Cardiac muscle cell (in vitro differentiated cells and primary cell): ENCODE results near the gene SMARCC2. TPM values are rescaled to one million over a fixed set of nuclear protein-coding genes. Genes with fewer than 3 reads are reported as not detected.
"Not testable (repeated sequence)": the region's sequence is repeated elsewhere in the genome, so short reads cannot be mapped to it uniquely, and the experiment has no call there.

Experiments
- DNase-seq, 2 donors: peaks; one replicate each; pipeline versions ENCODE4 v3.0.0 to v3.0.0-alpha.2; 2010 to 2017; ENCODE audit warnings: low read depth in 1 of 2, low spot score in 1 of 2
- H3K27ac ChIP-seq: fragments of 200-600 bp; sonication (generic); 2 replicates; pipeline ENCODE4 v1.5.1; 2016
- H3K27me3 ChIP-seq: fragments of 200-600 bp; sonication (generic); 2 replicates; pipeline ENCODE4 v1.6.0; 2016; ENCODE audit warnings: control low read depth
- H3K36me3 ChIP-seq: fragments of 200-600 bp; sonication (generic); 2 replicates; pipeline ENCODE4 v1.5.1; 2016; ENCODE audit warnings: control low read depth
- H3K4me1 ChIP-seq: fragments of 200-600 bp; sonication (generic); 2 replicates; pipeline ENCODE4 v1.8.1; 2017; ENCODE audit warnings: low read depth, mild to moderate bottlenecking, mixed run types
- H3K4me3 ChIP-seq: fragments of 200-600 bp; sonication (generic); 2 replicates; pipeline ENCODE4 v1.5.1; 2016; ENCODE audit warnings: mild to moderate bottlenecking
- H3K9me3 ChIP-seq: fragments of 200-600 bp; sonication (generic); 2 replicates; pipeline ENCODE4 v1.5.1; 2017; ENCODE audit warnings: low read depth, mild to moderate bottlenecking, control low read depth
- CTCF ChIP-seq: IDR thresholded peaks from 2 replicates; pipeline ENCODE4 v1.5.1; 2012; ENCODE audit warnings: low read depth, mild to moderate bottlenecking, low read length
- polyA plus RNA-seq: library from polyadenylated mRNA; unstranded; fragments of >200 nt; fragmentation: Nextera tagmentation; extraction: Ambion mirVana; gene quantifications from 2 replicates; pipeline ENCODE4 v1.2.1, GENCODE V29; 2016
- total RNA-seq: library from RNA; depleted of rRNA; stranded (reverse); fragments of >200 nt; gene quantifications from 2 replicates; pipeline ENCODE4 v1.2.3, GENCODE V29; 2016

The SMARCC2 gene
- total and polyA plus RNA-seq, 2 experiments from 2014 or later: 79.6 to 94.2 TPM

- H3K9me3 ChIP-seq: no peaks in the 10 kb centered on the region
Observed at GRCh38 chr12:56198836-56199235, 9.6 kb upstream of the SMARCC2 start.

GRCh38 chr12:56197921-56198635, 8.8 kb upstream of the SMARCC2 start:
- no peak for TF ChIP-seq CTCF
- H3K27me3 ChIP-seq: no peaks in the 10 kb centered on the region

More at GRCh38 chr12:56198836-56199235, 9.6 kb upstream of the SMARCC2 start:
- DNase-seq: peak in 1 of 2 donors; percentile 46
- Histone ChIP-seq H3K27me3 (no peaks in the 10 kb centered on the region), H3K4me1 (peaks cover 4% of the 10 kb centered on the region), H3K4me3 (no peak overlapping the region), H3K36me3 (no peaks in the 10 kb centered on the region), H3K27ac (no peak overlapping the region)
- no peak for TF ChIP-seq CTCF

GRCh38 chr12:56196818-56197550, 7.7 kb upstream of the SMARCC2 start:
- H3K36me3 ChIP-seq, H3K4me1 ChIP-seq, H3K9me3 ChIP-seq, H3K4me3 ChIP-seq, H3K27me3 ChIP-seq: not testable (repeated sequence)
- DNase-seq: peak in 1 of 2 donors; percentile 94
- peak overlapping the region; percentile 73 for H3K27ac ChIP-seq

More at GRCh38 chr12:56197921-56198635, 8.8 kb upstream of the SMARCC2 start:
- Histone ChIP-seq H3K4me1 (peaks cover 4% of the 10 kb centered on the region), H3K9me3 (no peaks in the 10 kb centered on the region), H3K36me3 (no peaks in the 10 kb centered on the region), H3K27ac (no peak overlapping the region), H3K4me3 (no peak overlapping the region)
- DNase-seq: peak in 1 of 2 donors; percentile 17

- Histone ChIP-seq H3K4me3 (no peak overlapping the region), H3K4me1 (peaks cover 8% of the 10 kb centered on the region), H3K9me3 (no peaks in the 10 kb centered on the region), H3K27ac (peak overlapping the region; percentile 25), H3K27me3 (no peaks in the 10 kb centered on the region), H3K36me3 (no peaks in the 10 kb centered on the region)
- DNase-seq: peak; percentile 90 to 92
- TF ChIP-seq CTCF: peak; percentile 73
Observed at GRCh38 chr12:56193025-56193578, 3.8 kb upstream of the SMARCC2 start.

GRCh38 chr12:56192582-56192981, 3.3 kb upstream of the SMARCC2 start:
- no peaks in the 10 kb centered on the region for H3K9me3 ChIP-seq
- TF ChIP-seq CTCF: no peak
- no peaks in the 10 kb centered on the region for H3K36me3 ChIP-seq
- H3K27me3 ChIP-seq: no peaks in the 10 kb centered on the region
- peaks cover 13% of the 10 kb centered on the region for H3K4me1 ChIP-seq
- no peak overlapping the region for H3K27ac ChIP-seq
- no peak for DNase-seq
- no peak overlapping the region for H3K4me3 ChIP-seq
